NCI-H226 (cell line): ENCODE measurements around the gene TMEM30A.

Experiments
- DNase-seq: peaks from one replicate; pipeline ENCODE4 v3.0.0-alpha.2; 2015

Gene TMEM30A

DNA sequence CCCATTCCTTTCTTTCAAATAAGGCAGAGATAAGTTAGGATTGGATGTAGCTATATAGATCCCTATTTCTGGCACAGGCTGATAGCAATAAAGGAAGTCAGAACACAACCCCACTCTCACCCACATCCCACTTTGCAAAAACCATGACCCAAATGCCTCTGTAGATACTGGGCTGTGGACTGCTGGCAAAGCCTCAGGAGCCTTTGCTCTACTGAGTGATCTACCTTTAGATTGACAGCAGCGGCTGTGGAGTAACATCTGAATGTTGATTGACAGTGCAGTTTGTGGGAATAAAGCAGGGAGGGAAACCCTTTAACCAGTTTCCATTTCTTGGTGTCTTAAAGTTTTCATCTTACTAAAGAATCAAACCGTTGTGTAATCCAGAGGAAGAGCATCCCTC, 6.7 kb upstream of the TMEM30A start:
- no peak for DNase-seq

DNA sequence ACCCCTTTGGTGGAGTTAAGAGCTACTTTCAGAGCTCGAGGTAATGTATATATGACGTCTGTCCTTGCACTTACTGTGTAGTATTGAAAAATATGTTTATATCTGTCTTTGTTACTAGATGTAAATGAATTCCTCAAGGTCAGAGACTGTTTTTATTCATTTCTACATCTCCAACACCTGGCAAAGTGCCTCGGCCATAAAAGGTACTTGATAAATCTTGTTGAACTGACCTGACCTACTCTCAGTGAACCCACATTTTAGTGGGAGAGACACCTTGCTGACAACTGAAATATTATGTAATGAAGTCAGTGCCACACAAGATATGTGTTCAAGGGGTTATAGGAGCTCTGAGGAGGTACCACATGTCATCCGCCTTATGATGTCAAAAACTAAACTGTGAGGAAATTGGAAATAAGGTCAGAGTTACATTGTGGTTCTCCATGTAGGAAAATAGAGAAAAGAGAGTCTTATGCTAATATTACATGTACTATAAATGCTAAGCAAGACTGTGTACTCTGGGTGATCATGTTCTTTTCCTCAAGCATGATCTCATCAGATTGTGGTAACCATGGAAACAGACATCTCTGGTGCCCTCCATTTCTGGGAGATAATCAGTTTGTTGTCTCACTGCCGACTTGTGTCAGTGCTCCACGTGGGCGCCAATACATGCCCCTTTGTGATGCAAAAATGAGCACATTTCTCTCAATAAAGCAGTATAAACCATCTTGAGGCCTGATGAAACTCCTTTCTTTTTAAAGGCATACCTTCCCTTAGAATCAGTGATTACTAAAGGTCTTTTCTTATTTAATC, 5.7 kb upstream of the TMEM30A start:
- no peak for DNase-seq

DNA sequence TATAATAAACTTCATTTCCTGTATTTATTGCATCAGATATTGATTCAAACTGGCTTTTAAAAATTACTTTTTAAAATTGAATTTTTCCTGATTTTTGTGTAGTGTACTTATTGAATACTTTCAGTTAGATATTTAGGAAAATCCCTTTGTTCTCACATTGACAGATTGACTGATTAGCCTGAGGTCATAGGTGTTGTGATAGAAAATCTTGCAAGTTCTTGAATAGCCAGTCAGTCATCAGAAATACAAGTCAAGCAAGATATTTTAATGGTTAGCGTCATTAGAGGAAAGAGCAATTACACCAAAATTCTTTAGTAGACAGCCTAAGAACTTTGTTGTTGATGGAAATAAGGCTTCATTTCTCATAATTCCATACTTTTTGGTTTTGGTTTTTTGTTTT, 3.4 kb upstream of the TMEM30A start:
- no peak for DNase-seq

- no peak for DNase-seq
Measured at GRCh38 chr6:75287424-75287823, 2.8 kb upstream of the TMEM30A start.

DNA sequence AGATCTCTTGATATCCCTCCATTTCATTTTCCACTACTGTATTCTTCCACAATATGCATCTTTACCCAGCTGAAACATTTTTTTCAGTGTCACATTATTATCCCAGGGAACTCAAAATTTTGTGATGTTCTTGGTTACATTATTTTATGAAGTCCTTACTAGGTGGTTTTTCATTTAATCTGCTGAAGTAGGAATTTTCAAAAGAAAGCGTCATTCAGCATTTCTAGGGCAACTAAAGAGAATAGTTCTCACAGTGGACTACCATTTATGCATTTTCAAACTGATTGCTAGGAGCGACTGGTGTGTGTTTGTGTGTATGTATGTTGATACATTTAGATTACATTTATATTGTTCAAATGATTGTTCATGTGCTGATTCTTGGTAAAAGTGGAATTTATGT, 2.4 kb upstream of the TMEM30A start:
- no peak for DNase-seq

- no peak for DNase-seq
Measured at GRCh38 chr6:75285283-75285639, 669 bp upstream of the TMEM30A start.

DNA sequence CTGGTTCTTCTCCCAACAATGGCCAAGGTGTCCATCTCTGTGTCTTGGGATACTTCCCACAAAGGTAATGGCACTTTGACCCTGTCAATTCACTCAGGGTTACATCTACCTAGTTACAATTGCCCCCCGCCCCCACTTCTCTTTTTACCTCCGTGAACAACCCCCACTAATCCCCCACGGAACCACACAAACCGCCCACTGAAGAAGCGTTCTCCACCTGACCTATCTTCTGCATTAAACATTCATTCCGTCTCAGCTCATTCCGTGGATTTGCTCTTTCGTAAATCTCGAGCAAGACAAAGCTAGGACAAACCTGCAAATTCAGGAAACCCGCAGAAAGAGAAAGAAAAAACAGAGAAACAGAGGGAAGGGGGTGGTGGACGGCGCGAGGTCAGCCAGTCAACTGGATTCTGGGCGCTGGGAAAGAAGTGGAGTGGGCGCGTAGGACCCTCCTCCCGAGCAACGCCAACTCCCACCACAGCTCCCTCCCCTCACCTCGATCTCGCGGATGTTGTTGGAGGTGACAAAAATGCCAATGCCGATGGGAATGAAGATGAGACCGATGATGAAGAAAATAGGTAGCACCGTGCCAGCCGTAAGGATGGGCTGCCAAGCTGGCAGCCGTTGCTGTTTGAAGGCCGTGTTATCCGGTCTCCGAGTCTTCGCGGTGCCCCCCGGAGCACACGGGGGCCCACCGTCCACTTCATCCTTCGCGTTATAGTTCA, 523 bp downstream of the TMEM30A start:
- DNase-seq = peak; percentile 17

DNA sequence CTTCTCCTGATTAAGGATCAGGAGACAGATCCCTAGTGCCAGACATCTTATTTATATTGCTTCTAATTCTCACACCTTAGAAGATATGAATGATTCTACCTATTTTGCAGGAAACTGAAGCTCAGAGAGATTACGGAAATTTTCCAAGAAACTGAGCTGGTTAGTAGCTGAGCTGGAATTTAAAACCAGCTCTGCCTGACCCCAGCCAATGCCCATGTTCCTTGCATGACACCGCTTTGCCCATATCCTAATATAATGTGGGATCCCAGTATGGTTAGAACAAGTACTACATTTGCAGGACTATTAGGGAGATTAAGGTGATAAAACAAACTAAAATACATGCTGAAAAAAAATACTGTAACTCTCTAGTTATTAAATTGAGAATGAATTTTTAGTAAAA, 1.9 kb downstream of the TMEM30A start:
- no peak for DNase-seq

- DNase-seq = no peak
Measured at GRCh38 chr6:75281653-75282052, 2.9 kb downstream of the TMEM30A start.

GRCh38 chr6:75280131-75280855, 4.3 kb downstream of the TMEM30A start:
- no peak for DNase-seq

GRCh38 chr6:75279418-75279817, 5.2 kb downstream of the TMEM30A start:
- DNase-seq = no peak

DNA sequence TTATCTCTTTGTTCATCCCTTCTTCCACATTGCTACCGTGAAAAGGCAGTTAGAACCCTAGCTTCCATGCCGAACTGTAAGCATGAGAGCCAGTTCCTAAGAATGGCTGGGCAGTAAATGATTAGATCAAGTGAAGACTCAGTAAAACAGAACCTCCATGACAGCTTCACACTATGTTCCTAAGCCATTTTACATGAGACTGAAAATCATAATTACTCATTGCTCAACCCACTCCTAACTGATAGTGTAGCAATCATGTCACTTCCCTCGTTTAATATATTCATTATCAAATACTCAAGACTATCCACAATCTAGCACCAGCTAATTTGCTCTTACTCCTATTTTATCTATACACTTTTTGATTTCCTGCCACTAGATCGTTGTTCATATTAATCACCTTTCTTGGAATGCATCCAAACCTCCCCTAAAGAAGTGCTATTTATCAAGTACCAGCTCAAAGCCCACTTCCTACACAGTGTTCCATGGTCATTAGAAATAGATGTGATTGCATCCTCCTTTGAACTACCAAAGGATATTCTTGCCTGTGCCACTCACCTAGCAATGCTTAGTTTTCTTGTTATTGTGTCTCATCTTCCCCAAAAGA, 6.0 kb downstream of the TMEM30A start:
- DNase-seq = peak; percentile 39

DNA sequence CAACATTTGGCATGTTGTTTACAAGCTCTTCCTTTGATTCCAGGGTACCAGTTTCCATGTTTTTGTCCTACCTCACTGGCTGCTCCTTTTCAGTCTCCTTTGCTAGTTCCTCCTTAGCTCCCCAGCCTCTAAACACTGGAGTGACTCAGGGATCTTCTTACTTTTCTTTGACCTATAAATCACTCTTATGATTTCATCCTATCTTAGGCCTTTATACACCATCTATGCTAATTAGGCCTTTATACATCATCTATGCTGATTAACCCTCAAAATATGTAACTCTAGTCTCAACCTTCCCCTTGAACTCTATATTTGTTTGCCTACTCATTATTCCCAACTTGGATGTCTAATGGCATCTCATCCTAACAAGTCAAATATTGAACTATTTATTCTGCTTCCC, 9.5 kb downstream of the TMEM30A start:
- DNase-seq = peak; percentile 77

DNA sequence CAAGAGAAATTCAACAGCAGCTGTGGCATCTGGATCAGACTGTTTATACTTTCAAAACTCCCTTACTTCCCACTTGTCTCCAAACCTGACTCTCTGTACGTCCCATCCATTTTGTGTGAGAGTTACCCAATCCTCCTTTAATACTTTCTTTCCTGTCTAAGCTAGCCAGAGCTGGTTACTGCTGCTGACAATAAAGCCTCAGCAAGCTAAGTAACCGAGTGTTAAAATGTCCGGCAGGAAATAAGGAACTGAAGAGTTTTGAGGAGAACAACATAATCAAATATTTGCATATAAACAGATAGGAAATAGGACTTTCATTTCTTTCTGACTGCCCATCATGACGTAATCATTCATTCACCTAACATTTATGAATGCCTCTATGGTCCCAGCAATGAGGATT, 11.6 kb downstream of the TMEM30A start:
- DNase-seq = no peak

DNA sequence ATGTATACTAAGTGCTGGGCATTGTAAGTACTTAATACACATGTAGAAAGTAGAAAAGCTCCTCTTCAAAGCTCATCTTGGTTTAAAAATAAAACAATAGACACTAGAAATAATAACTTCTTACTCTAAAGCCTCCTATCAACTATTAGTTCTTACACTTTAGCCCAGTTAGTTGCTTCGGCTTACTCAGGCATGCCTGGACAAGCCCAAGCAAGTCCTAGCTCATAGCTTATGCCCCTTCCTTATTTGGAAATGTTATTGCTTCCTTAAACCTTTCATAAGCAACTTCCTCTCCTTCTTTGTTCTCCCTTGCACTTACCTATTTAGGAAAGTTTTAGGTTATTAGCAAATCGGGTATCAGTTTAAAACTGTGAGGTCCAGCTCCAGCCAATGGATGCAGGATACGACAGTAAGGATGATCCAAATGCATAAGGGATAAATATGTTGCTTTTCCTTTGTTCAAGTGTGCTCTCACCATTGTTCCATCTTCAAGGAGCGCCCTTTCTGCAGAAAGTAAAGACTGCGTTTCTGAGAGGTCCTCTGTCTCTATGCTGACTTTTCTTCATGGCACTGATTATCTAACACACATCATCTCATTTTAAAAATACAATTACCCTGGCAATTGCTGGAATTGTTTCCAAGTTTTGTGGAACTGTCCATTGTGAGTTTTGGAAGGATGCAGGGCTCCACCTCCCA, 12.3 kb downstream of the TMEM30A start:
- no peak for DNase-seq

DNA sequence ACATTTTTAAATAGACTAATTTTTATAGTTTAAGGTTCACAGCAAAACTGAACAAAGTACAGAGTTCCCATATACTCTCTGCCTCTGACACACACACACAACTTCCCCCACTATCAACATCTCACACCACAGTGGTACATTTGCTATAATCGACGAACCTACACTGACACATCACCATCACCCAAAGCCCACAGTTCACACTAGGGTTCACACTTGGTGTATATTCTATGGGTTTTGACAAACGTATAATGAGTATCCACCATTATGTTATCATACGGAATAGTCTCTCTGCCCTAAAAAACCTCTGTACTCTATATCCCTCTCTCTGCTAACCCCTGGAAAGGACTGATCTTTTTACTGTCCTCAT, 15.6 kb downstream of the TMEM30A start:
- no peak for DNase-seq

DNA sequence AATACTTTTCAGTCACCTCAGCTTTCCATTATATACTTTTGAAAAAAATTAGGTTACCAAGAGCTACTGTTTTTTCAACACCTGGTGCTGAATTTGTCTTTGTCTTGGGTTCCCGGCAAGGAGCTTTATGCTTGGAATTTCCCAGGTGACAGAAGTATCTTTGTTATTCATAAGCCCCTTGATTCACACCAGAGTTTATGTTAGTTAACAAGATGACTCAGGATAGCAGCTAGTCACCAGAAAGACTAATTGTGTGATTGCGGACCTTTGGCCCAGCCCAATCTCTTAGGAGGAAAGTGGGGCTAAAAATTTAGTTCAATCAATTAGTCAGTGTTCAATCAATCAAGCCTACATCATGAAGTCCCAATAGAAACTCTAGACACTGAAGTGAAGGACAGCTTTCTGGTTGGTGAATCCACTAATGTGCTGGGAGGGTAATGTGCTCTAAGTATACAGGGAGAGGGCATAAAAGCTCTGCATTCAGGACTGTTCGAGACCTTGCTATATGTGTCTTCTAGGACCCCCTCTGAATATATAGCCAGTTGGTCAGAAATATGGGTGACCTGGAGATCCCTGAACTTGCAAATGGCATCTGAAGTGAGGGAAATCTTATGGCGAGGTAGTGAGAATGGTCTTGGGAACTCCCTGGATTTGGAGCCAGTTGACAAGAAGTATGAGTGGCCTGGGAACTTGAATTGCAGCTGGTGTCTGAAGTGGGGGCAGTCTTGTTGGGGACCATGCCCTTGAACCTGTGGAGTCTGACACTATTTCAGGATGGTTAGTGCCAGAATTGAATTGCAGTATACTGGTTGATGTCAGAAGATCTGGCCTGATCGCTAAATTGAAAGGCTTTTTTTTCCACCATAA, 16.2 kb downstream of the TMEM30A start:
- DNase-seq = no peak

GRCh38 chr6:75267461-75267860, 17.1 kb downstream of the TMEM30A start:
- no peak for DNase-seq

GRCh38 chr6:75266716-75267291, 17.8 kb downstream of the TMEM30A start:
- no peak for DNase-seq

DNA sequence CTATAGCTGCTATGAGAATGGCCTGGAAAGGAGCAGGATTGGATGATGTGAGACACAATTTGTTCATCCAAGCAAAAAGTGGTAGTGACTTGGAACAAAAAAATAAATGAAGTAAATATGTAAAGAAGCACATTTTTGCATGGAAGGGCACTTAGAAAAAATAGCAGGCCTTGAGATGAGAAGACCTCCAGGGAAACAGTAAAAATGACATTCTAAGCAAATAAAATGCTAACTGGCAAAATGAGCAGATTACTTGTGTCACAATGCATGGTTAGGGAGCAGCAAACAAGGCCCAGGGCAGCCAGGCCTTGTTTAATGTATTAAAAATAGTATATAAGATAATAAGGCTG, 21.2 kb downstream of the TMEM30A start:
- DNase-seq = no peak

DNA sequence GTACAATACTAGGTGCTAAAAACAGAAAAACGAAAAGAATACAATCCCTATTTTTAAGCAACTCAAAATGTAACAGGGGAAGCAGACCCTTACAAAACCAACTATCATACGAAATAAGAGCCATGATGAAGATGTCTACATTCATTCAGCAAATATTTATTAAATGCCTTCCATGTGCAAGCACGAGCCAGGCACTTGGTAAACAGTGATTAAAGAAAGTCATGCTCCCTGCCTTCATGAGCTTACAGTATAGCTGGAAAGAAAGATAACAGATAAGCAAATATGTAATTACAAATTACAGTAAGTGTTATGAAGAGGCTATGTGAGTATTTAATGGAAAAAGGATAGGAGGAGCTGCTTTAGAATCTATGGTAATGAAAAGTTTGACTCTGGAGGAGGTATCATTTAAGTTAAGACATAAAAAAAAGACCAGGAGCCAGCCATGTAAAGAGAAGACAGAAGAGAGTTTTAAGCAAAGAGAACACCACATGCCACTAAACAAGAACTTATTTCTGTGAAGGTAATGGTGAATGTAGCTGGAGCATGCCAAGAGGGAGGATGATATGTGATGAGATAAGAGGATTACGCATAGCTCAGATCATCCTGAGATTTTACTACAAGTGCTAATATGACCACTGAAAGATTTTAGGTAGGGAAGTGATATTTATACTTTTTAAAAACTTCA, 21.7 kb downstream of the TMEM30A start:
- no peak for DNase-seq
